HCT116 (cell line): Measurements from ENCODE around the gene GLYR1. TPM values are rescaled to one million over a fixed set of nuclear protein-coding genes. Genes with fewer than 3 reads are reported as not detected.

Experiments used
- ATAC-seq: fragments of 200-7000 bp; cut with Tn5 transposase; 2 replicates; pipeline ENCODE4 v1.9.1; 2020; ENCODE audit warnings: mild to moderate bottlenecking, moderate library complexity
- BruUV-seq: library from RNA; stranded (reverse); fragments of 400-500 nt; replicated peaks from 2 replicates; lab custom pipeline; 2021; lab: Mats Ljungman, UMichigan
- CTCF ChIA-PET: fragments of 300-600 bp; sonication (Branson Sonifier 250); formaldehyde crosslinking; loops from one replicate; lab custom pipeline; 2021; ENCODE audit warnings: antibody characterized with exemption; lab: Charles Lee
- POLR2A ChIA-PET: fragments of 300-600, 350-600 bp; sonication (Branson Sonifier 250); formaldehyde crosslinking; loops from one replicate; lab custom pipeline; 2021; ENCODE audit warnings: antibody characterized with exemption; lab: Charles Lee
- RAD21 ChIA-PET, 2 experiments: fragments of 300-600 bp; sonication (Branson Sonifier 250); formaldehyde crosslinking; loops; one replicate each; lab custom pipeline; 2023; ENCODE audit warnings: low total read pairs in 2 of 2; ENCODE audit not compliant: uncharacterized antibody in 2 of 2, unreplicated experiment in 2 of 2, low non-redundant PET in 1 of 2; lab: Charles Lee
- DNase-seq: peaks from one replicate; pipeline ENCODE4 v3.0.0-alpha.2; 2010; ENCODE audit warnings: low read depth, low spot score
- H2AFZ ChIP-seq: fragments of 200-600 bp; shearing (Covaris generic), sonication (generic); 2 replicates; pipeline ENCODE4 v1.6.1; 2017; ENCODE audit warnings: low read depth, mixed run types, mixed read lengths, antibody characterized with exemption, low read length; ENCODE audit not compliant: poor library complexity, severe bottlenecking
- H3K27ac ChIP-seq: 2 replicates; pipeline ENCODE4 v1.5.1; 2012; ENCODE audit warnings: low read depth, low read length
- H3K27me3 ChIP-seq: fragments of 200-600 bp; sonication (generic); 2 replicates; pipeline ENCODE4 v1.6.1; 2016; ENCODE audit warnings: mixed run types, low read length, mixed read lengths; ENCODE audit not compliant: insufficient read depth
- H3K36me3 ChIP-seq, 2 experiments: fragments of 200-500 bp in 1 of 2; fragments of 200-600 bp in 1 of 2; sonication (Bioruptor generic) in 1 of 2; sonication (generic) in 1 of 2; 2 replicates each; pipeline versions ENCODE4 v1.5.1 to v1.6.1; 2014 to 2016; ENCODE audit warnings: low read length in 2 of 2, inconsistent platforms in 1 of 2, mixed read lengths in 1 of 2, mixed run types in 1 of 2; ENCODE audit not compliant: insufficient read depth in 2 of 2, control insufficient read depth in 1 of 2
- H3K4me1 ChIP-seq, 2 experiments: fragments of 200-600 bp in 1 of 2; sonication (generic) in 1 of 2; 2 replicates each; pipeline versions ENCODE4 v1.5.1 to v1.6.1; 2012 to 2017; ENCODE audit warnings: low read length in 2 of 2, inconsistent platforms in 1 of 2, mild to moderate bottlenecking in 1 of 2, mixed read lengths in 1 of 2, mixed run types in 1 of 2, moderate library complexity in 1 of 2; ENCODE audit not compliant: insufficient read depth in 2 of 2, control insufficient read depth in 1 of 2
- H3K4me2 ChIP-seq: fragments of 200-600 bp; sonication (generic); 2 replicates; pipeline ENCODE4 v1.6.1; 2017; ENCODE audit warnings: mixed run types, low read length, mixed read lengths
- H3K4me3 ChIP-seq, 2 experiments: fragments of 200-600 bp in 1 of 2; sonication (generic) in 1 of 2; replicated peaks in 1 of 2; 2 replicates each; pipeline ENCODE4 v1.5.1; 2011 to 2016; ENCODE audit warnings: low read length in 2 of 2, control low read depth in 1 of 2, low read depth in 1 of 2, mild to moderate bottlenecking in 1 of 2, mixed read lengths in 1 of 2, mixed run types in 1 of 2
- H3K79me2 ChIP-seq: fragments of 200-600 bp; sonication (generic); 2 replicates; pipeline ENCODE4 v1.6.1; 2017; ENCODE audit warnings: mild to moderate bottlenecking, mixed run types, low read length, moderate library complexity, mixed read lengths; ENCODE audit not compliant: insufficient read depth
- H3K9ac ChIP-seq: fragments of 200-600 bp; sonication (generic); 2 replicates; pipeline ENCODE4 v1.6.1; 2016; ENCODE audit warnings: low read length, mixed read lengths
- H3K9me2 ChIP-seq: fragments of 200-600 bp; sonication (generic), shearing (Covaris generic); 2 replicates; pipeline ENCODE4 v1.6.1; 2017; ENCODE audit warnings: mixed run types, mild to moderate bottlenecking, moderate library complexity; ENCODE audit not compliant: insufficient read depth
- H3K9me3 ChIP-seq, 2 experiments: fragments of 200-500 bp in 1 of 2; fragments of 200-600 bp in 1 of 2; sonication (Bioruptor generic) in 1 of 2; sonication (generic) in 1 of 2; 2 replicates each; pipeline ENCODE4 v1.6.1; 2014 to 2017; ENCODE audit warnings: low read length in 2 of 2, mixed read lengths in 2 of 2, inconsistent platforms in 1 of 2, low read depth in 1 of 2, mild to moderate bottlenecking in 1 of 2, mixed run types in 1 of 2, moderate library complexity in 1 of 2; ENCODE audit not compliant: control insufficient read depth in 1 of 2, insufficient read depth in 1 of 2
- H4K20me1 ChIP-seq: fragments of 200-600 bp; sonication (generic), shearing (Covaris generic); 2 replicates; pipeline ENCODE4 v1.6.1; 2017; ENCODE audit warnings: mixed run types, mild to moderate bottlenecking, moderate library complexity; ENCODE audit not compliant: insufficient read depth
- ATF3 ChIP-seq: IDR thresholded peaks from 2 replicates; pipeline ENCODE4 v1.6.1; 2012
- CBX3 ChIP-seq: IDR thresholded peaks from 2 replicates; pipeline ENCODE4 v1.6.1; 2012; ENCODE audit warnings: low read depth
- CEBPB ChIP-seq: IDR thresholded peaks from 2 replicates; pipeline ENCODE4 v1.6.1; 2012; ENCODE audit warnings: low read depth
- CTCF ChIP-seq, 3 experiments: fragments of 200-600 bp in 1 of 3; sonication (generic) in 1 of 3; IDR thresholded peaks in 2 of 3; conservative IDR thresholded peaks in 1 of 3; 2 replicates each; pipeline ENCODE4 v1.5.1; 2012 to 2017; ENCODE audit warnings: low read depth in 2 of 3, low read length in 2 of 3, antibody characterized with exemption in 1 of 3, borderline replicate concordance in 1 of 3, control low read depth in 1 of 3, mild to moderate bottlenecking in 1 of 3, mixed read lengths in 1 of 3, mixed run types in 1 of 3, moderate library complexity in 1 of 3; ENCODE audit not compliant: insufficient read depth in 1 of 3
- EZH2 ChIP-seq: fragments of 200-600 bp; sonication (generic); IDR thresholded peaks from 2 replicates; pipeline ENCODE4 v1.6.1; 2017; ENCODE audit warnings: antibody characterized with exemption, mixed run types
- EZH2phosphoT487 ChIP-seq: fragments of 200-600 bp; IDR thresholded peaks from 2 replicates; pipeline ENCODE4 v1.6.1; 2018; ENCODE audit warnings: antibody characterized with exemption, borderline replicate concordance
- FOSL1 ChIP-seq: IDR thresholded peaks from 2 replicates; pipeline ENCODE4 v1.6.1; 2012; ENCODE audit warnings: low read depth
- JUND ChIP-seq: IDR thresholded peaks from 2 replicates; pipeline ENCODE4 v1.6.1; 2012
- MAX ChIP-seq: IDR thresholded peaks from 2 replicates; pipeline ENCODE4 v1.6.1; 2012
- POLR2A ChIP-seq: IDR thresholded peaks from 2 replicates; pipeline ENCODE4 v1.7.0; 2011; ENCODE audit warnings: borderline replicate concordance; ENCODE audit not compliant: insufficient read depth, insufficient read length; ENCODE audit errors: extremely low read depth
- RAD21 ChIP-seq: IDR thresholded peaks from 2 replicates; pipeline ENCODE4 v1.6.1; 2012; ENCODE audit warnings: low read depth, mild to moderate bottlenecking
- SP1 ChIP-seq: IDR thresholded peaks from 2 replicates; pipeline ENCODE4 v1.6.1; 2012; ENCODE audit warnings: low read depth
- SRF ChIP-seq: IDR thresholded peaks from 2 replicates; pipeline ENCODE4 v1.6.1; 2012; ENCODE audit warnings: low read depth
- YY1 ChIP-seq: IDR thresholded peaks from 2 replicates; pipeline ENCODE4 v1.6.1; 2011; ENCODE audit warnings: low read length, low read depth, moderate library complexity, mild to moderate bottlenecking; ENCODE audit not compliant: insufficient replicate concordance; ENCODE audit errors: extremely low read depth
- ZFX ChIP-seq: fragments of 450-650 bp; IDR thresholded peaks from 2 replicates; pipeline ENCODE4 v1.6.1; 2017
- ZNF274 ChIP-seq: fragments of 200-500 bp; sonication (Bioruptor generic); IDR thresholded peaks from 2 replicates; pipeline ENCODE4 v1.6.1; 2014; ENCODE audit warnings: mild to moderate bottlenecking, low read depth, low read length, inconsistent platforms
- intact Hi-C: fragments of 100-400 bp; cut with micrococcal nuclease; formaldehyde crosslinking; loops from 2 replicates; pipeline ENCODE4 v1.10.0; 2022
- total RNA-seq: library from RNA; stranded (reverse); gene quantifications from one replicate; pipeline ENCODE4 v1.2.1, GENCODE V29; 2021; ENCODE audit not compliant: unreplicated experiment
- TF ChIP-seq, protein P1 (sequence below): IDR thresholded peaks from 2 replicates; pipeline ENCODE4 v1.6.1; 2012; ENCODE audit warnings: low read depth

GLYR1 gene
- total RNA-seq, 1 experiment from 2014 or later: 50.0 TPM

DNA sequence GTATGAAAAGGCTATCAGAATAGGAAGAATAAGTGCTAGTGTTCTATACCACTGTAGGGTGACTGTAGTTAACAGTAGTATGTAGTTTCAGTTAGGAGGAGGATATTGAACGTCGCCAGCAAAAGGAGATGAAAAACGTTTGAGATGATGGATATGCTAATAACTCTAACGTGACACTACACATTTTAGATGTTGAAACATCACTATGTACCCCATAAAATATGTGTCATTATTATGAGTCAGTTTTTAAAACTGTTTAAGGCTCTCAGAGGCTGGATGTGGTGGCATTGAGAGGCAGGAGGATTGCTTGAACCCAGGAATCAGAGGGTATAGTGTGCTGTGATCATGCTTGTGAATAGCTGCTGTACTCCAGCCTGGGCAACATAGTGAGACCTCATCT, 32.0 kb upstream of the GLYR1 start:
- no peaks in the 10 kb centered on the region for H3K79me2 ChIP-seq
- H3K27me3 ChIP-seq: no peaks in the 10 kb centered on the region
- ChIA-PET POLR2A (no interaction called here), RAD21 (no interaction called here), CTCF (no interaction called here)
- H3K9ac ChIP-seq: no peak overlapping the region
- BruUV-seq: no TSS peak
- ATAC-seq (no peak), DNase-seq (no peak)
- H3K4me3 ChIP-seq: no peak overlapping the region
- H3K4me2 ChIP-seq: no peak overlapping the region
- H3K9me2 ChIP-seq: no peaks in the 10 kb centered on the region
- H3K36me3 ChIP-seq: peaks cover 40 to 61% of the 10 kb centered on the region in 2 experiments
- peaks cover 8% of the 10 kb centered on the region; the same call in 1 of the 2 replicates for H4K20me1 ChIP-seq
- no peak overlapping the region for H3K27ac ChIP-seq
- H2AFZ ChIP-seq: no peak overlapping the region
- TF ChIP-seq POLR2A (no peak), FOSL1 (no peak), EZH2 (no peak), CEBPB (no peak), CTCF (IDR thresholded peaks at IDR 0.05 in 2 of 3, conservative IDR thresholded peaks at IDR 0.05 in 1 of 3; ENCODE audit: borderline replicate concordance in 1 of 3, insufficient read depth in 1 of 3, low read depth in 2 of 3, low read length in 2 of 3) (no peak), ATF3 (no peak), SRF (no peak), ZFX (no peak), YY1 (no peak), SP1 (no peak), ZNF274 (no peak), EZH2phosphoT487 (no peak), JUND (no peak), CBX3 (no peak), MAX (no peak), RAD21 (no peak)
- TF ChIP-seq, protein P1, sequence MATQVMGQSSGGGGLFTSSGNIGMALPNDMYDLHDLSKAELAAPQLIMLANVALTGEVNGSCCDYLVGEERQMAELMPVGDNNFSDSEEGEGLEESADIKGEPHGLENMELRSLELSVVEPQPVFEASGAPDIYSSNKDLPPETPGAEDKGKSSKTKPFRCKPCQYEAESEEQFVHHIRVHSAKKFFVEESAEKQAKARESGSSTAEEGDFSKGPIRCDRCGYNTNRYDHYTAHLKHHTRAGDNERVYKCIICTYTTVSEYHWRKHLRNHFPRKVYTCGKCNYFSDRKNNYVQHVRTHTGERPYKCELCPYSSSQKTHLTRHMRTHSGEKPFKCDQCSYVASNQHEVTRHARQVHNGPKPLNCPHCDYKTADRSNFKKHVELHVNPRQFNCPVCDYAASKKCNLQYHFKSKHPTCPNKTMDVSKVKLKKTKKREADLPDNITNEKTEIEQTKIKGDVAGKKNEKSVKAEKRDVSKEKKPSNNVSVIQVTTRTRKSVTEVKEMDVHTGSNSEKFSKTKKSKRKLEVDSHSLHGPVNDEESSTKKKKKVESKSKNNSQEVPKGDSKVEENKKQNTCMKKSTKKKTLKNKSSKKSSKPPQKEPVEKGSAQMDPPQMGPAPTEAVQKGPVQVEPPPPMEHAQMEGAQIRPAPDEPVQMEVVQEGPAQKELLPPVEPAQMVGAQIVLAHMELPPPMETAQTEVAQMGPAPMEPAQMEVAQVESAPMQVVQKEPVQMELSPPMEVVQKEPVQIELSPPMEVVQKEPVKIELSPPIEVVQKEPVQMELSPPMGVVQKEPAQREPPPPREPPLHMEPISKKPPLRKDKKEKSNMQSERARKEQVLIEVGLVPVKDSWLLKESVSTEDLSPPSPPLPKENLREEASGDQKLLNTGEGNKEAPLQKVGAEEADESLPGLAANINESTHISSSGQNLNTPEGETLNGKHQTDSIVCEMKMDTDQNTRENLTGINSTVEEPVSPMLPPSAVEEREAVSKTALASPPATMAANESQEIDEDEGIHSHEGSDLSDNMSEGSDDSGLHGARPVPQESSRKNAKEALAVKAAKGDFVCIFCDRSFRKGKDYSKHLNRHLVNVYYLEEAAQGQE: no peak
- intact Hi-C loops: no loop called here
- peaks cover 25 to 27% of the 10 kb centered on the region in 2 experiments for H3K4me1 ChIP-seq
- no peaks in the 10 kb centered on the region; a peak in 1 of 4 replicates for H3K9me3 ChIP-seq
